Ishikawa (cell line): ENCODE results near the gene GNB1L.

Experiments
- CEBPB ChIP-seq: IDR thresholded peaks from 2 replicates; pipeline ENCODE4 v1.6.1; 2012
- CREB1 ChIP-seq: IDR thresholded peaks from 2 replicates; pipeline ENCODE4 v1.6.1; 2012; ENCODE audit warnings: low read depth
- EP300 ChIP-seq: IDR thresholded peaks from 2 replicates; pipeline ENCODE4 v1.6.1; 2012; ENCODE audit warnings: borderline replicate concordance
- FOXM1 ChIP-seq: IDR thresholded peaks from 2 replicates; pipeline ENCODE4 v1.6.1; 2012; ENCODE audit warnings: low read depth, borderline replicate concordance
- MAX ChIP-seq: IDR thresholded peaks from 2 replicates; pipeline ENCODE4 v1.6.1; 2012
- NFIC ChIP-seq: IDR thresholded peaks from 2 replicates; pipeline ENCODE4 v1.6.1; 2012
- RAD21 ChIP-seq: IDR thresholded peaks from 2 replicates; pipeline ENCODE4 v1.6.1; 2012; ENCODE audit warnings: low read depth
- TEAD4 ChIP-seq: IDR thresholded peaks from 2 replicates; pipeline ENCODE4 v1.6.1; 2012
- USF1 ChIP-seq: IDR thresholded peaks from 2 replicates; pipeline ENCODE4 v1.6.1; 2012
- YY1 ChIP-seq: IDR thresholded peaks from 2 replicates; pipeline ENCODE4 v1.6.1; 2012; ENCODE audit warnings: low read depth

DNA sequence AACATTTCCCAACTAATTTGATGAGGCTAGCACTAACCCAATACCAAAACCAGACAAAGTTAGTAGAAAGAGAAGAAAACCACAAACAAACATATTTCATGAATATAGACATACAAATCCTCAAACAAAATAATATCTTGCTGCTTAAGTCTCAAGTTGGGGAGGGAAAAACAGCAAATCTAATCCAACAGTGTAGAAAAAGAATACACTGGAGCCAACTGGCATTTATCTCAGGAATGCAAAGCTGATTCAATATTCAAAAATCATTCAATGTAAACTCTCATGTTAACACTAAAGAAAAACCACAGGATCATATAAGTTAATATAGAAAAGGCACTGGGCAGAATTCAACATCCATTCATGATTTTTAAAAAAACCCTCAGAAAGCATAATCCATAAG is 18.2 kb downstream of the GNB1L start:
- TF ChIP-seq CREB1 (no peak), USF1 (no peak), MAX (no peak), CEBPB (no peak), EP300 (no peak), RAD21 (no peak), NFIC (no peak), FOXM1 (no peak), YY1 (no peak), TEAD4 (no peak)
